ACC112 (cell line): ENCODE measurements around the gene GRID2.

Source experiments
- H2AFZ ChIP-seq: fragments of 200-600 bp; sonication (generic); one replicate; pipeline ENCODE4 v1.6.0; 2017; ENCODE audit warnings: antibody characterized with exemption, low read length; ENCODE audit not compliant: unreplicated experiment
- H3K27ac ChIP-seq: fragments of 200-600 bp; sonication (generic); 2 replicates; pipeline ENCODE4 v1.5.1; 2014; ENCODE audit warnings: low read depth, mild to moderate bottlenecking, antibody characterized with exemption, low read length, moderate library complexity
- H3K27me3 ChIP-seq: fragments of 200-600 bp; sonication (generic); 2 replicates; pipeline ENCODE4 v1.6.1; 2014; ENCODE audit warnings: mild to moderate bottlenecking, antibody characterized with exemption, low read length, moderate library complexity, mixed read lengths; ENCODE audit not compliant: insufficient read depth
- H3K36me3 ChIP-seq: fragments of 200-600 bp; sonication (generic); 2 replicates; pipeline ENCODE4 v1.6.1; 2016; ENCODE audit warnings: mild to moderate bottlenecking, antibody characterized with exemption, low read length, moderate library complexity, mixed read lengths; ENCODE audit not compliant: insufficient read depth
- H3K4me1 ChIP-seq: fragments of 200-600 bp; sonication (generic); one replicate; pipeline ENCODE4 v1.6.1; 2016; ENCODE audit warnings: low read length, mixed read lengths; ENCODE audit not compliant: insufficient read depth, unreplicated experiment, control insufficient read depth
- H3K4me3 ChIP-seq: fragments of 200-600 bp; sonication (generic); 2 replicates; pipeline ENCODE4 v1.5.1; 2014; ENCODE audit warnings: mild to moderate bottlenecking, low read depth, low read length
- H3K79me2 ChIP-seq: fragments of 200-600 bp; sonication (generic); one replicate; pipeline ENCODE4 v1.6.0; 2016; ENCODE audit warnings: low read length; ENCODE audit not compliant: control insufficient read depth, unreplicated experiment, insufficient read depth

The GRID2 gene

GRCh38 chr4:92812652-92813051, 508.9 kb downstream of the GRID2 start:
- Histone ChIP-seq H3K4me1 (no peaks in the 10 kb centered on the region), H3K27me3 (no peaks in the 10 kb centered on the region), H3K36me3 (no peaks in the 10 kb centered on the region), H2AFZ (no peak overlapping the region), H3K27ac (no peak overlapping the region), H3K79me2 (no peaks in the 10 kb centered on the region), H3K4me3 (no peak overlapping the region)

GRCh38 chr4:92814677-92815076, 510.9 kb downstream of the GRID2 start:
- Histone ChIP-seq H3K79me2 (no peaks in the 10 kb centered on the region), H3K27me3 (no peaks in the 10 kb centered on the region), H3K36me3 (no peaks in the 10 kb centered on the region), H2AFZ (no peak overlapping the region), H3K4me3 (no peak overlapping the region), H3K4me1 (no peaks in the 10 kb centered on the region), H3K27ac (no peak overlapping the region)

GRCh38 chr4:92825256-92825655, 521.5 kb downstream of the GRID2 start:
- Histone ChIP-seq H3K4me3 (no peak overlapping the region), H3K27ac (no peak overlapping the region), H3K27me3 (no peaks in the 10 kb centered on the region), H2AFZ (no peak overlapping the region), H3K4me1 (no peaks in the 10 kb centered on the region), H3K36me3 (no peaks in the 10 kb centered on the region), H3K79me2 (no peaks in the 10 kb centered on the region)

- H3K79me2 ChIP-seq, result no peaks in the 10 kb centered on the region
Measured at GRCh38 chr4:92825791-92826190, 522.0 kb downstream of the GRID2 start.

GRCh38 chr4:92830771-92831170, 527.0 kb downstream of the GRID2 start:
- H2AFZ ChIP-seq, result no peak overlapping the region
- no peaks in the 10 kb centered on the region for H3K79me2 ChIP-seq
- no peaks in the 10 kb centered on the region for H3K27me3 ChIP-seq
- H3K36me3 ChIP-seq, result no peaks in the 10 kb centered on the region
- no peaks in the 10 kb centered on the region for H3K4me1 ChIP-seq
- H3K27ac ChIP-seq, result no peak overlapping the region
- H3K4me3 ChIP-seq, result no peak overlapping the region

More at GRCh38 chr4:92825791-92826190, 522.0 kb downstream of the GRID2 start:
- no peaks in the 10 kb centered on the region for H3K36me3 ChIP-seq
- H3K4me3 ChIP-seq, result no peak overlapping the region
- H3K27ac ChIP-seq, result no peak overlapping the region
- no peaks in the 10 kb centered on the region for H3K27me3 ChIP-seq
- H2AFZ ChIP-seq, result no peak overlapping the region
- no peaks in the 10 kb centered on the region for H3K4me1 ChIP-seq

- Histone ChIP-seq H3K79me2 (no peaks in the 10 kb centered on the region), H3K4me1 (no peaks in the 10 kb centered on the region), H3K4me3 (no peak overlapping the region), H3K27ac (no peak overlapping the region), H2AFZ (no peak overlapping the region), H3K27me3 (no peaks in the 10 kb centered on the region), H3K36me3 (no peaks in the 10 kb centered on the region)
Measured at GRCh38 chr4:92840880-92841279, 537.1 kb downstream of the GRID2 start.

- Histone ChIP-seq H3K36me3 (no peaks in the 10 kb centered on the region), H3K79me2 (no peaks in the 10 kb centered on the region), H3K27me3 (no peaks in the 10 kb centered on the region), H3K27ac (no peak overlapping the region), H3K4me1 (no peaks in the 10 kb centered on the region), H3K4me3 (no peak overlapping the region), H2AFZ (no peak overlapping the region)
Measured at GRCh38 chr4:92843784-92844183, 540.0 kb downstream of the GRID2 start.

GRCh38 chr4:92847026-92847425, 543.3 kb downstream of the GRID2 start:
- H2AFZ ChIP-seq, result no peak overlapping the region
- H3K4me3 ChIP-seq, result no peak overlapping the region
- no peaks in the 10 kb centered on the region for H3K79me2 ChIP-seq
- no peak overlapping the region for H3K27ac ChIP-seq
- no peaks in the 10 kb centered on the region for H3K4me1 ChIP-seq
- H3K27me3 ChIP-seq, result no peaks in the 10 kb centered on the region
- no peaks in the 10 kb centered on the region for H3K36me3 ChIP-seq

- H3K36me3 ChIP-seq, result no peaks in the 10 kb centered on the region
- no peak overlapping the region for H3K27ac ChIP-seq
- H3K4me1 ChIP-seq, result no peaks in the 10 kb centered on the region
- no peak overlapping the region for H3K4me3 ChIP-seq
- H3K79me2 ChIP-seq, result no peaks in the 10 kb centered on the region
- H2AFZ ChIP-seq, result no peak overlapping the region
- no peaks in the 10 kb centered on the region for H3K27me3 ChIP-seq
Measured at GRCh38 chr4:92862509-92862908, 558.7 kb downstream of the GRID2 start.

- H3K27ac ChIP-seq, result no peak overlapping the region
Measured at GRCh38 chr4:92864096-92864495, 560.3 kb downstream of the GRID2 start.

GRCh38 chr4:92872604-92873003, 568.8 kb downstream of the GRID2 start:
- Histone ChIP-seq H3K27ac (no peak overlapping the region), H3K4me1 (no peaks in the 10 kb centered on the region), H3K36me3 (no peaks in the 10 kb centered on the region), H3K27me3 (no peaks in the 10 kb centered on the region), H3K79me2 (no peaks in the 10 kb centered on the region), H2AFZ (no peak overlapping the region), H3K4me3 (no peak overlapping the region)

More at GRCh38 chr4:92864096-92864495, 560.3 kb downstream of the GRID2 start:
- no peaks in the 10 kb centered on the region for H3K79me2 ChIP-seq
- H3K36me3 ChIP-seq, result no peaks in the 10 kb centered on the region
- H3K4me1 ChIP-seq, result no peaks in the 10 kb centered on the region
- H3K27me3 ChIP-seq, result no peaks in the 10 kb centered on the region
- H2AFZ ChIP-seq, result no peak overlapping the region
- H3K4me3 ChIP-seq, result no peak overlapping the region
